Loucy (cell line): ENCODE measurements around the gene WDR48.

ENCODE experiments used
- H2AFZ ChIP-seq: fragments of 200-600 bp; sonication (generic); 2 replicates; pipeline ENCODE4 v1.6.0; 2016; ENCODE audit warnings: antibody characterized with exemption, mild to moderate bottlenecking, low read length, moderate library complexity
- H3F3A ChIP-seq: fragments of 200-600 bp; 2 replicates; pipeline ENCODE4 v1.6.0; 2016; ENCODE audit warnings: antibody characterized with exemption, low read depth, mild to moderate bottlenecking
- H3K27me3 ChIP-seq: fragments of 200-600 bp; sonication (generic); 2 replicates; pipeline ENCODE4 v1.6.1; 2014; ENCODE audit warnings: low read length, mild to moderate bottlenecking; ENCODE audit not compliant: insufficient read depth, poor library complexity, severe bottlenecking
- H3K36me3 ChIP-seq: fragments of 200-600 bp; sonication (generic); 2 replicates; pipeline ENCODE4 v1.6.1; 2016; ENCODE audit warnings: low read length; ENCODE audit not compliant: insufficient read depth
- H3K4me1 ChIP-seq: fragments of 200-600 bp; sonication (generic); 2 replicates; pipeline ENCODE4 v1.5.1; 2014; ENCODE audit warnings: low read length, mild to moderate bottlenecking; ENCODE audit not compliant: insufficient read depth, poor library complexity, severe bottlenecking
- H3K4me2 ChIP-seq: fragments of 200-600 bp; sonication (generic); 2 replicates; pipeline ENCODE4 v1.6.0; 2014; ENCODE audit warnings: antibody characterized with exemption, low read length, low read depth, mild to moderate bottlenecking; ENCODE audit not compliant: poor library complexity, severe bottlenecking
- H3K4me3 ChIP-seq: fragments of 200-600 bp; sonication (generic); 2 replicates; pipeline ENCODE4 v1.5.1; 2014; ENCODE audit warnings: low read length, mild to moderate bottlenecking, mixed read lengths; ENCODE audit not compliant: poor library complexity, severe bottlenecking
- H3K79me2 ChIP-seq: fragments of 200-600 bp; sonication (generic); 2 replicates; pipeline ENCODE4 v1.6.1; 2014; ENCODE audit warnings: low read length; ENCODE audit not compliant: insufficient read depth
- H3K9ac ChIP-seq: fragments of 200-600 bp; sonication (generic); 2 replicates; pipeline ENCODE4 v1.6.0; 2014; ENCODE audit warnings: mild to moderate bottlenecking, low read depth, low read length, moderate library complexity; ENCODE audit not compliant: poor library complexity, severe bottlenecking
- H3K9me2 ChIP-seq: fragments of 200-600 bp; sonication (generic); replicated peaks from 2 replicates; pipeline ENCODE4 v1.6.1; 2016; ENCODE audit warnings: low read depth, low read length, mixed read lengths
- H3K9me3 ChIP-seq: fragments of 200-600 bp; sonication (generic); 2 replicates; pipeline ENCODE4 v1.6.1; 2014; ENCODE audit warnings: mild to moderate bottlenecking, antibody characterized with exemption, low read length, low read depth; ENCODE audit not compliant: insufficient read depth
- H4K20me1 ChIP-seq: fragments of 200-600 bp; sonication (generic); 2 replicates; pipeline ENCODE4 v1.6.0; 2014; ENCODE audit warnings: antibody characterized with exemption, low read length, mild to moderate bottlenecking; ENCODE audit not compliant: insufficient read depth, poor library complexity, severe bottlenecking
- CTCF ChIP-seq: fragments of 200-600 bp; sonication (generic); conservative IDR thresholded peaks from 2 replicates; pipeline ENCODE4 v1.5.1; 2014; ENCODE audit warnings: mild to moderate bottlenecking, antibody characterized with exemption, low read length
- EZH2phosphoT487 ChIP-seq: fragments of 200-600 bp; IDR thresholded peaks from 2 replicates; pipeline ENCODE4 v1.6.1; 2018; ENCODE audit warnings: antibody characterized with exemption, mild to moderate bottlenecking, moderate library complexity, borderline replicate concordance

WDR48 gene

GRCh38 chr3:39118079-39118478 is 66.3 kb downstream of the WDR48 start:
- Histone ChIP-seq H3K27me3 (no peaks in the 10 kb centered on the region), H3K79me2 (no peaks in the 10 kb centered on the region), H3K9me2 (no peaks in the 10 kb centered on the region), H3K36me3 (no peaks in the 10 kb centered on the region), H4K20me1 (no peaks in the 10 kb centered on the region), H3K4me2 (no peak overlapping the region), H3K4me1 (no peaks in the 10 kb centered on the region), H3K9me3 (no peaks in the 10 kb centered on the region), H3K4me3 (no peak overlapping the region), H3F3A (no peaks in the 10 kb centered on the region), H3K9ac (no peak overlapping the region), H2AFZ (no peak overlapping the region)
- TF ChIP-seq CTCF (no peak), EZH2phosphoT487 (no peak)

- H3K36me3 ChIP-seq, result no peaks in the 10 kb centered on the region
- H3K9me3 ChIP-seq, result no peaks in the 10 kb centered on the region
- H2AFZ ChIP-seq, result no peak overlapping the region
- H3K9me2 ChIP-seq, result no peaks in the 10 kb centered on the region
- H3K79me2 ChIP-seq, result no peaks in the 10 kb centered on the region
- no peaks in the 10 kb centered on the region for H3K27me3 ChIP-seq
- no peak overlapping the region for H3K9ac ChIP-seq
- TF ChIP-seq CTCF (no peak), EZH2phosphoT487 (no peak)
- no peaks in the 10 kb centered on the region for H3K4me1 ChIP-seq
- H3F3A ChIP-seq, result no peaks in the 10 kb centered on the region
- no peak overlapping the region for H3K4me2 ChIP-seq
- H4K20me1 ChIP-seq, result no peaks in the 10 kb centered on the region
- no peak overlapping the region for H3K4me3 ChIP-seq
These were observed 67.3 kb downstream of the WDR48 start for GRCh38 chr3:39118931-39119660.

- Histone ChIP-seq H3K9ac (no peak overlapping the region), H3K4me1 (peaks cover under 1% of the 10 kb centered on the region), H3F3A (no peaks in the 10 kb centered on the region), H3K27me3 (no peaks in the 10 kb centered on the region), H3K4me2 (no peak overlapping the region), H3K36me3 (no peaks in the 10 kb centered on the region), H4K20me1 (no peaks in the 10 kb centered on the region), H3K79me2 (no peaks in the 10 kb centered on the region), H3K9me2 (no peaks in the 10 kb centered on the region), H3K9me3 (no peaks in the 10 kb centered on the region), H3K4me3 (no peak overlapping the region), H2AFZ (no peak overlapping the region)
- TF ChIP-seq CTCF, result no peak
- no peak for TF ChIP-seq EZH2phosphoT487
These were observed 69.8 kb downstream of the WDR48 start for GRCh38 chr3:39121621-39122020.
